ENCODE data around the gene RRP36. TPM values are rescaled to one million over a fixed set of nuclear protein-coding genes. Genes with fewer than 3 reads are reported as not detected.

The RRP36 gene
- total and polyA plus RNA-seq, 12 donors: 19.4 to 43.6 (median 25.6) TPM

DNA sequence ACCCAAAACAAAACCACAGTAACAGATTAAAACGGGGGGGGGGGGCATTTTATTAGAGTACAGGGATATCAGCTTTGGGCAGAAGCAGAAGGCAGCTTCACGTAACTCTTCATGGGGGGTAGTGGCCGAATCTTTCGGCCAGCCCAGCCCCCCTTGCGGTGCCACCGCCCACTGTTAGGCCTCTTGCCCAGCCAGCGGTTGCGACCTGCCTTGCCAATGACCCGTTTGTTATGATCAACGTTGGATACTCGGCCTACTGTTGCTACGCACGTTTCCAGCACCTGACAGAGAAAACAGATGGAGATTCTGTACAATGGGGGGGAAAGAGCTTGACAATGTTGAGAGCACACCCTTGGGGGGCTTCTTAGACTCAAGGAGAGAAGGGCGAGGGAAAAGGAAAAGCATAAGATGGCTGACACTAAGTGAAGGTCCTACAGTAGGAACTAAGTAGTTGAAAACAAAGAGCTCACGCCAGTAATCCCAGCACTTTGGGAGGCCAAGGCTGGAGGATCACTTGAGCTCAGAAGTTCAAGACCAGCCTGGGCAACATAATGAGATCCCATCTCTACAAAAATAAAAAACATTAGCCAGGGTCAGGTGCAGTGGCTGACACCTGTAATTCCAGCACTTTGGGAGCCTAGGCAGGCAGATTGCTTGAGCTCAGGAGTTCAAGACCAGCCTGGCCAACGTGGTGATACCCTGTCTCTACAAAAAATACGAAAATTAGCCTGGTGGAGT is 33.0 kb downstream of the RRP36 start:
- Histone ChIP-seq H3K4me1 (peaks cover 4 to 38% (median 27%) of the 10 kb centered on the region in 9 donors), H3K9me3 (no peaks in the 10 kb centered on the region), H3K36me3 (peaks cover 0 to 51% (median 14%) of the 10 kb centered on the region in 9 donors), H3K27me3 (no peaks in the 10 kb centered on the region), H3K27ac (peak overlapping the region; percentile 63 to 98 (median 96)), H3K4me3 (peak overlapping the region in 9 of 10 donors; percentile 40 to 78 (median 66))
- DNase-seq: no peak
- intact Hi-C loops (cut with DNase I): loop anchor here in 5 of 10 donors (5.0 to 10.0 kb wide), 5 partner anchors 37 to 150 kb away; partner anchors contain the start of genes CNPY3 (in 1 of the 5), KLHDC3 (in 1 of the 5) and MEA1 (in 1 of the 5)
- TF ChIP-seq, protein P1, sequence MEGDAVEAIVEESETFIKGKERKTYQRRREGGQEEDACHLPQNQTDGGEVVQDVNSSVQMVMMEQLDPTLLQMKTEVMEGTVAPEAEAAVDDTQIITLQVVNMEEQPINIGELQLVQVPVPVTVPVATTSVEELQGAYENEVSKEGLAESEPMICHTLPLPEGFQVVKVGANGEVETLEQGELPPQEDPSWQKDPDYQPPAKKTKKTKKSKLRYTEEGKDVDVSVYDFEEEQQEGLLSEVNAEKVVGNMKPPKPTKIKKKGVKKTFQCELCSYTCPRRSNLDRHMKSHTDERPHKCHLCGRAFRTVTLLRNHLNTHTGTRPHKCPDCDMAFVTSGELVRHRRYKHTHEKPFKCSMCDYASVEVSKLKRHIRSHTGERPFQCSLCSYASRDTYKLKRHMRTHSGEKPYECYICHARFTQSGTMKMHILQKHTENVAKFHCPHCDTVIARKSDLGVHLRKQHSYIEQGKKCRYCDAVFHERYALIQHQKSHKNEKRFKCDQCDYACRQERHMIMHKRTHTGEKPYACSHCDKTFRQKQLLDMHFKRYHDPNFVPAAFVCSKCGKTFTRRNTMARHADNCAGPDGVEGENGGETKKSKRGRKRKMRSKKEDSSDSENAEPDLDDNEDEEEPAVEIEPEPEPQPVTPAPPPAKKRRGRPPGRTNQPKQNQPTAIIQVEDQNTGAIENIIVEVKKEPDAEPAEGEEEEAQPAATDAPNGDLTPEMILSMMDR (IDR thresholded peaks at IDR 0.05): no peak
- no peak for ATAC-seq
- WGBS, 2 donors: 62 to 70% methylated on average over 17 of the region's 17 CpGs

DNA sequence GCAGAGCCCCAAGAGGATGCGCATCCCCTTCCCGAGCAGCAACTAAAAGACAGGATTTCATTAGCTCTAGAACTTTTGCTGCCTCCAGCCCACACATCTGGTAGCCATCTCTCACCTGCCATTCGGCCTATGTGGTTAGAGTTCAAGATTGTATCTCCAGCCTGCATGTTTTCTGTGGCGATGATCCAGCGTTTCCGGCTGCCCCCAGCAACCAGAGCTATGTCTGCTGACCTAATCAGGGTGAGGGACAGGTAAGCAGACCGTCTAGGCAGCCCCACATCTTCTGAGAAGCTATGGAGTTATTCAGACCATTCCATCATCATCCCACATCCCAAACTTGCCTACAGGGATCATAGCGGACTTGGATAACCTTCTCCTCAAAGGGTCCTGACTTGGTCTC is 34.5 kb downstream of the RRP36 start:
- Histone ChIP-seq H3K27ac (no peak overlapping the region), H3K4me3 (no peak overlapping the region), H3K9me3 (no peaks in the 10 kb centered on the region), H3K36me3 (peaks cover 0 to 41% (median 9%) of the 10 kb centered on the region in 9 donors), H3K27me3 (no peaks in the 10 kb centered on the region), H3K4me1 (peaks cover 8 to 49% (median 35%) of the 10 kb centered on the region in 9 donors)
- intact Hi-C loops (cut with DNase I): loop anchor here in 4 of 10 donors (5.0 to 10.0 kb wide), 4 partner anchors 34 to 151 kb away; partner anchors contain the start of genes CNPY3 (in 1 of the 4), KLHDC3 (in 1 of the 4), MEA1 (in 1 of the 4) and RRP36 (in 1 of the 4)
- TF ChIP-seq, protein P1 (IDR thresholded peaks at IDR 0.05): no peak
- WGBS, 2 donors: 86 to 87% methylated on average over 8 of the region's 8 CpGs
- ATAC-seq (no peak), DNase-seq (no peak)

DNA sequence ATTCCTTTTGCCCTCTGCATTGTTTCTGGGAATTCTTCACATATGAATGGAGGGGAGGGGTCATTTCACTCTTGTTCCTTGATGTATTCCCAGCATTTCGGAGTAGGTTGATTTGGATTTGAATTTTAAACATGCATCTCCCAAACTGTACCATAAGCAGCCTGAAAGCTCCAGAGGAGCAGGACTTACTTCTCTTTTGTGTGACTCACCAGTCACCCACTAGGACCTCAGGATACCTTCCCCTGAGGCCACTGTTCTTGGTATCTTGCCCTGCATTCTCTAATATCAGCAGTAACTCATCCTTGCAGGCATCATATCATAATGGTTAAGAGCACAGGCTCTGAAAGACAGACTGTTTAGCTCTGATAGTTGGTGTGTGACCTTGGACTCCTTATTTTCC is 37.1 kb downstream of the RRP36 start:
- 71 to 75% methylated on average over 1 of the region's 1 CpG for WGBS, 2 donors
- peaks cover 0 to 58% (median 17%) of the 10 kb centered on the region in 9 donors for H3K36me3 ChIP-seq
- H3K27me3 ChIP-seq: no peaks in the 10 kb centered on the region
- peak overlapping the region in 9 of 10 donors; percentile 83 to 97 (median 89) for H3K27ac ChIP-seq
- TF ChIP-seq, protein P1 (IDR thresholded peaks at IDR 0.05): no peak
- ATAC-seq (no peak), DNase-seq (no peak)
- intact Hi-C loops (cut with DNase I): loop anchor here in 6 of 10 donors (2.0 to 10.0 kb wide), 6 partner anchors 36 to 154 kb away; partner anchors contain the start of genes KLHDC3 (in 2 of the 6), CNPY3 (in 1 of the 6), MEA1 (in 1 of the 6) and PEX6 (in 1 of the 6)
- no peaks in the 10 kb centered on the region for H3K9me3 ChIP-seq
- H3K4me3 ChIP-seq: peak overlapping the region; percentile 73 to 96 (median 85)
- peaks cover 8 to 36% (median 33%) of the 10 kb centered on the region in 9 donors for H3K4me1 ChIP-seq
